GM12891 (cell line): Measurements from ENCODE around the gene FSHB.

Experiments
- POLR2A ChIP-seq: IDR thresholded peaks from 2 replicates; pipeline ENCODE4 v1.6.1; 2011; ENCODE audit warnings: low read depth, low read length, control low read depth
- POLR2AphosphoS5 ChIP-seq: IDR thresholded peaks from 2 replicates; pipeline ENCODE4 v1.6.1; 2011; ENCODE audit warnings: low read depth, low read length, control low read depth
- SPI1 ChIP-seq: IDR thresholded peaks from 2 replicates; pipeline ENCODE4 v1.6.1; 2011; ENCODE audit warnings: low read depth, low read length, control low read depth
- TAF1 ChIP-seq: IDR thresholded peaks from 2 replicates; pipeline ENCODE4 v1.6.1; 2011; ENCODE audit warnings: low read depth, low read length, control low read depth

DNA sequence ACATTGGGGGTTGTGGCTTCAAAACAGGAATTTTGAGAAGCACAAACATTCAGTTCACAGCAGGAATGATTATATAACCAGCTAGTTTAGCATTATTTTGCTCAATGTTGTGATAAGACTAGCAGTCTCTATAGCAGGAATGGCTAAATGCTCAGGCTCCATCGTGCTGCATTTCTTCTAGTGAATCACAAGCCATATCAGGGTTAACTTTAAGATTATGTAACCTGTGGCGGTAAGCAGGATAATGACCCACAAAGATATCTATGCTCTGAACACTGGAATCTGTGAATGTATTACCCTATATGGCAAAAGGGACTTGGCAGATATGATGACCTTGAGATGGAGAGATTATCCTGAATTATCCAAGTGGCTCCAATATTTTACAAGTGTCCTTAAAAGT is 14.8 kb downstream of the FSHB start:
- no peak for TF ChIP-seq POLR2AphosphoS5
- no peak for TF ChIP-seq POLR2A
- no peak for TF ChIP-seq TAF1
- no peak for TF ChIP-seq SPI1
